ENCODE measurements around the gene CHRNA4.

DNA sequence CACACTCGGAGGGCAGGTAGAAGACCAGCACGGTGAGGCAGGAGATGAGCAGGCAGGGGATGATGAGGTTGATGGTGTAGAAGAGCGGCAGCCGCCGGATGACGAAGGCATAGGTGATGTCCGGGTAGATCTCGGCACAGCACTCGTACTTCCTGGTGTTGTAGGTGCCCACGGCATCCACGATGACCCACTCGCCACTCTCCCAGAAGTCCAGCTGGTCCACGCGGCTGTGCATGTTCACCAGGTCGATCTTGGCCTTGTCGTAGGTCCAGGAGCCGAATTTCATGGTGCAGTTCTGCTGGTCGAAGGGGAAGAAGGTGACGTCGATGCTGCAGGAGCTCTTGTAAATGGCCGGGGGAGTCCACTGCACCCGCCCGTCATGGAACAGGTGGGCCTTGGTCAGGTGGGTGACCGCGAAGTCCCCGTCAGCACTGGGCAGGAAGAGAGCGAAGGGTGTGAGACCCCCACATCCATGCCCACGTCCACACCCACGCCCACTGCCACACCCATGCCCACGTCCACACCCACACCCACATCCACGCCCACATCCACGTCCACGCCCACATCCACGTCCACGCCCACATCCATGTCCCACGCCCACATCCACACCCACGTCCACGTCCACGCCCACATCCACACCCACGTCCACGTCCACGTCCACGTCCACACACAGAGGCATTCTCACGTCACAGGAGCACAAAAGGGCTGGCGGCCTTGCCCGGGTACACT is 10.4 kb downstream of the CHRNA4 start:
- TF ChIP-seq CTCF (IDR thresholded peaks at IDR 0.05; ENCODE audit: low read depth, low read length), result no peak
- no peak for TF ChIP-seq MYC (IDR thresholded peaks at IDR 0.05; ENCODE audit: low read depth, low read length)
